Endothelial cell of umbilical vein (primary cell): Measurements from ENCODE around the gene RPS6KA5. TPM values are rescaled to one million over a fixed set of nuclear protein-coding genes. Genes with fewer than 3 reads are reported as not detected.

ENCODE experiments used
- BruUV-seq: library from RNA; stranded (reverse); fragments of 400-500 nt; replicated peaks from 2 replicates; lab custom pipeline; 2021; lab: Mats Ljungman, UMichigan
- CTCF ChIA-PET: fragments of 300-600, 350-600 bp; sonication (Branson Sonifier 250); formaldehyde crosslinking; loops from one replicate; lab custom pipeline; 2021; ENCODE audit warnings: antibody characterized with exemption, inconsistent platforms; lab: Charles Lee
- POLR2A ChIA-PET: fragments of 300-600, 350-600 bp; sonication (Branson Sonifier 250); formaldehyde crosslinking; loops from one replicate; lab custom pipeline; 2021; ENCODE audit warnings: antibody characterized with exemption, inconsistent platforms; lab: Charles Lee
- DNase-seq: peaks from one replicate; pipeline ENCODE4 v3.0.0-alpha.2; 2011; ENCODE audit warnings: low read depth, low spot score
- FAIRE-seq: peaks from 2 replicates; lab custom pipeline; 2011; peaks lifted over from hg19 to GRCh38; lab: Jason Lieb, UNC
- H2AFZ ChIP-seq: 2 replicates; pipeline ENCODE4 v1.6.0; 2012; ENCODE audit warnings: low read depth, low read length, control low read depth, inconsistent platforms
- H3K27ac ChIP-seq: 2 replicates; pipeline ENCODE4 v1.5.1; 2011; ENCODE audit warnings: low read depth, mild to moderate bottlenecking, control low read depth, low read length, moderate library complexity; ENCODE audit not compliant: insufficient read depth
- H3K27me3 ChIP-seq, 2 experiments: 2 replicates each; pipeline versions ENCODE4 v1.6.0 to v1.6.1; 2011; ENCODE audit warnings: low read length in 2 of 2, mixed read lengths in 1 of 2; ENCODE audit not compliant: control insufficient read depth in 2 of 2, insufficient read depth in 2 of 2
- H3K36me3 ChIP-seq, 2 experiments: 2 replicates in 1 of 2; 3 replicates in 1 of 2; pipeline ENCODE4 v1.5.1; 2011; ENCODE audit warnings: low read length in 2 of 2, mild to moderate bottlenecking in 1 of 2, moderate library complexity in 1 of 2; ENCODE audit not compliant: control insufficient read depth in 2 of 2, insufficient read depth in 2 of 2; ENCODE audit errors: extremely low read depth in 1 of 2
- H3K4me1 ChIP-seq: 3 replicates; pipeline ENCODE4 v1.5.1; 2011; ENCODE audit warnings: mild to moderate bottlenecking, low read length; ENCODE audit not compliant: control insufficient read depth, insufficient read depth; ENCODE audit errors: extremely low read depth
- H3K4me2 ChIP-seq: 2 replicates; pipeline ENCODE4 v1.6.1; 2011; ENCODE audit warnings: low read length, control low read depth, mixed read lengths; ENCODE audit not compliant: insufficient read depth
- H3K4me3 ChIP-seq, 3 experiments: fragments of 200-600 bp in 1 of 3; sonication (generic), shearing (Covaris generic) in 1 of 3; replicated peaks in 1 of 3; 2 replicates each; pipeline ENCODE4 v1.5.1; 2011 to 2016; ENCODE audit warnings: control low read depth in 3 of 3, low read length in 3 of 3, mild to moderate bottlenecking in 2 of 3, inconsistent platforms in 1 of 3, low read depth in 1 of 3, moderate library complexity in 1 of 3; ENCODE audit not compliant: insufficient read depth in 1 of 3
- H3K79me2 ChIP-seq: 2 replicates; pipeline ENCODE4 v1.6.0; 2012; ENCODE audit warnings: low read length, inconsistent platforms; ENCODE audit not compliant: control insufficient read depth, insufficient read depth
- H3K9ac ChIP-seq: replicated peaks from 2 replicates; pipeline ENCODE3; 2011; ENCODE audit warnings: low read length, control low read depth; ENCODE audit not compliant: insufficient read depth; ENCODE audit errors: extremely low read depth
- H3K9me1 ChIP-seq: replicated peaks from 3 replicates; pipeline ENCODE4 v1.6.0; 2011; ENCODE audit warnings: mild to moderate bottlenecking, low read length; ENCODE audit not compliant: control insufficient read depth, insufficient read depth; ENCODE audit errors: extremely low read depth
- H3K9me3 ChIP-seq: replicated peaks from 2 replicates; pipeline ENCODE4 v1.5.1; 2012; ENCODE audit warnings: low read length, inconsistent platforms; ENCODE audit not compliant: control insufficient read depth, insufficient read depth
- H4K20me1 ChIP-seq: replicated peaks from 2 replicates; pipeline ENCODE3; 2011; ENCODE audit warnings: mild to moderate bottlenecking, low read length; ENCODE audit not compliant: control insufficient read depth, insufficient read depth; ENCODE audit errors: extremely low read depth
- CTCF ChIP-seq, 2 donors: IDR thresholded peaks; 1 replicate in 1 of 2; 2 replicates in 1 of 2; pipeline ENCODE4 v1.5.1; 2011; ENCODE audit warnings: low read length in 2 of 2, mild to moderate bottlenecking in 2 of 2, moderate library complexity in 2 of 2, control low read depth in 1 of 2, inconsistent platforms in 1 of 2, low read depth in 1 of 2; ENCODE audit not compliant: insufficient read depth in 1 of 2; ENCODE audit errors: extremely low read depth in 1 of 2
- EZH2 ChIP-seq: IDR thresholded peaks from 2 replicates; pipeline ENCODE4 v1.6.1; 2012; ENCODE audit warnings: borderline replicate concordance, low read depth, mild to moderate bottlenecking, moderate library complexity, low read length, inconsistent platforms; ENCODE audit not compliant: severe bottlenecking
- FOS ChIP-seq: IDR thresholded peaks from 2 replicates; pipeline ENCODE4 v1.6.1; 2011; ENCODE audit warnings: mild to moderate bottlenecking, low read length, moderate library complexity, borderline replicate concordance; ENCODE audit not compliant: insufficient read depth
- MAX ChIP-seq: IDR thresholded peaks from 2 replicates; pipeline ENCODE4 v1.6.1; 2011; ENCODE audit not compliant: insufficient read depth, insufficient read length
- MYC ChIP-seq: IDR thresholded peaks from one replicate; pipeline ENCODE4 v1.6.1; 2011; ENCODE audit warnings: mild to moderate bottlenecking, low read depth, low read length
- POLR2A ChIP-seq: IDR thresholded peaks from 2 replicates; pipeline ENCODE4 v1.6.1; 2012; ENCODE audit warnings: low read depth, mild to moderate bottlenecking, control low read depth, low read length
- dilution Hi-C: fragments of 300-500 bp; cut with MboI; formaldehyde crosslinking; loops from one replicate; pipeline ENCODE4 v1.15.0; 2019; ENCODE audit warnings: low sequenced_read_pairs; ENCODE audit not compliant: extremely low pct_ligation_motif_present
- intact Hi-C: fragments of 100-400 bp; cut with micrococcal nuclease; formaldehyde crosslinking; loops from one replicate; pipeline ENCODE4 v1.10.0; 2022
- polyA plus RNA-seq, 4 experiments: library from polyadenylated mRNA; depleted of rRNA in 3 of 4; stranded (reverse) in 3 of 4; unstranded in 1 of 4; fragments of >200 nt; gene quantifications; 2 replicates each; pipeline versions ENCODE4 v1.2.1 to v1.2.3, GENCODE V29; 2011 to 2012; ENCODE audit warnings: missing spikeins in 1 of 4
- total RNA-seq: library from RNA; stranded (reverse); gene quantifications from 2 replicates; pipeline ENCODE4 v1.2.3, GENCODE V29; 2021

Gene RPS6KA5
- total and polyA plus RNA-seq, 2 donors (not counting 3 experiments of a cell fraction or from before 2014, with no cell fraction given), result 2.9 to 5.4 TPM

GRCh38 chr14:90812109-90812508 lies 248.3 kb downstream of the RPS6KA5 start:
- no peak for FAIRE-seq
- H3K4me1 ChIP-seq, result peaks cover 16% of the 10 kb centered on the region

More at GRCh38 chr14:90812109-90812508, 248.3 kb downstream of the RPS6KA5 start:
- ChIA-PET POLR2A (no interaction called here), CTCF (interaction anchor here (1.2 to 1.9 kb wide), 3 partner anchors 8 to 54 kb away, joined by 6 to 8 read pairs (median 6); no protein-coding TSS in a partner anchor)
- Histone ChIP-seq H3K4me3 (no peak overlapping the region), H2AFZ (no peak overlapping the region), H3K27ac (no peak overlapping the region), H3K9me1 (no peaks in the 10 kb centered on the region), H3K36me3 (no peaks in the 10 kb centered on the region), H4K20me1 (no peaks in the 10 kb centered on the region), H3K79me2 (peaks cover 77% of the 10 kb centered on the region), H3K9me3 (no peaks in the 10 kb centered on the region), H3K4me2 (no peak overlapping the region), H3K9ac (no peak overlapping the region), H3K27me3 (no peaks in the 10 kb centered on the region)
- TF ChIP-seq FOS (no peak), EZH2 (no peak), POLR2A (no peak), MYC (no peak), MAX (no peak), CTCF (IDR thresholded peaks at IDR 0.05; ENCODE audit: extremely low read depth in 1 of 2, insufficient read depth in 1 of 2, low read depth in 1 of 2, low read length in 2 of 2) (no peak)
- intact Hi-C loops (no loop called here), dilution Hi-C loops (no loop called here)
- BruUV-seq, result no TSS peak
- DNase-seq, result no peak
